CD4-positive, alpha-beta T cell treated with Interleukin-6 at 100 ng/mL for 8 hours (primary cell): ENCODE data around the gene BCKDK.

Experiments used
- DNase-seq: peaks from one replicate; pipeline ENCODE4 v3.0.0-alpha.2; 2020; ENCODE audit warnings: mixed read lengths, low spot score

Gene BCKDK

GRCh38 chr16:31080035-31080629, 28.1 kb upstream of the BCKDK start:
- no peak for DNase-seq

- no peak for DNase-seq
These were observed 27.3 kb upstream of the BCKDK start for GRCh38 chr16:31080756-31081419.

GRCh38 chr16:31081428-31082351, 26.5 kb upstream of the BCKDK start:
- no peak for DNase-seq

DNA sequence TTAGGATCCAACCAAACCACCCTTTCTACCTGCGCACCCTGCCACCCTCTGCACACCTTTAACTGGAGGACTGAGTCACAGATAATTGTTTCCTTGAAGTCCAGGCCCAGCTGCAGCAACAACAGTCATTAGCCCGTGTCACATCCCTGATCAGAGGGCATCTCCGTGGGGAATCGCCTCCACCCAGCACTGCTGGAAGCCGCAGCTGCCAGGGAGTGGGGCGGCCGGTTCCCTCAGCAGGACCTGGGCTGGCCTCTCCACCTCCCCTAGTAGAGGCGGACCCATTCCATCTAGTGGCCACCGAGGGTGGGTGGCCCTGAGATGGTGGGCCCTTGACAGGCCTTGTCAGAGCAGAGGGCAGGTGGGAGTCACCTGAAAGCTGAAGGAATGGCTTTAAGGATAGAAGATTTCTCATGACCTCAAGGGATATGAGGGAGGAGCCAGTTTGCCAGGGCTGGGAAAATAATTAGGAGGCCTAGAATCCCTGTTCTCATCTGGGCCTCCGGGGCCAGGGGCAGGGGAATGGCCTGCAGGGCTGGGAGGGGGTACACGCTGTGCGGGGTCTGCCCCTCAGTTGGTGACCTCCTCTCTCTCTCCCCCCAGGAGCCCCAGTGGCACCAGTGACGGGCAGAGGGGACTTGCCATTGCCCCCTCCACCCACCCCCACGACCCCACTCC, 25.7 kb upstream of the BCKDK start:
- no peak for DNase-seq

DNA sequence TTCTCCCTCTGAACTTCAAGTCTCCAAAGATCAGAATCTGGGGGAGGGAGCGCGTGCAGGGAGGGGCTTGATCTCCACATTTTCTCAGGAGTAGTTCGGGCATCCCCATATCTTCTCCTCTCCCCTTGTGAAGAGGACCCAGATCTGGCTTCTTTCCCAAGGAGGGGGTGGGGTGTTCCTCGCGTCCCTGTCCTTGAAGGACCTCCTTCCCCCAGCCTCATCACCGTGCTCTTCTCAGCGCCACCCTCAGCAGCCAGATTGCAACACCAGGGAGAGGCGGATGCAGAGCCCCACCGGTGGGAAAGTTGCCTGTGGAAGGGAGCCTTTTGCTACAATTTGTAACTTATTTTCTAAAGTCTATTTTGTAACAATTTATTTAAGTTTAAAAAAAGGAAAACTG, 25.1 kb upstream of the BCKDK start:
- no peak for DNase-seq

- DNase-seq, result no peak
These were observed 24.6 kb upstream of the BCKDK start for GRCh38 chr16:31083556-31083955.

GRCh38 chr16:31083981-31084380, 24.2 kb upstream of the BCKDK start:
- DNase-seq, result no peak

DNA sequence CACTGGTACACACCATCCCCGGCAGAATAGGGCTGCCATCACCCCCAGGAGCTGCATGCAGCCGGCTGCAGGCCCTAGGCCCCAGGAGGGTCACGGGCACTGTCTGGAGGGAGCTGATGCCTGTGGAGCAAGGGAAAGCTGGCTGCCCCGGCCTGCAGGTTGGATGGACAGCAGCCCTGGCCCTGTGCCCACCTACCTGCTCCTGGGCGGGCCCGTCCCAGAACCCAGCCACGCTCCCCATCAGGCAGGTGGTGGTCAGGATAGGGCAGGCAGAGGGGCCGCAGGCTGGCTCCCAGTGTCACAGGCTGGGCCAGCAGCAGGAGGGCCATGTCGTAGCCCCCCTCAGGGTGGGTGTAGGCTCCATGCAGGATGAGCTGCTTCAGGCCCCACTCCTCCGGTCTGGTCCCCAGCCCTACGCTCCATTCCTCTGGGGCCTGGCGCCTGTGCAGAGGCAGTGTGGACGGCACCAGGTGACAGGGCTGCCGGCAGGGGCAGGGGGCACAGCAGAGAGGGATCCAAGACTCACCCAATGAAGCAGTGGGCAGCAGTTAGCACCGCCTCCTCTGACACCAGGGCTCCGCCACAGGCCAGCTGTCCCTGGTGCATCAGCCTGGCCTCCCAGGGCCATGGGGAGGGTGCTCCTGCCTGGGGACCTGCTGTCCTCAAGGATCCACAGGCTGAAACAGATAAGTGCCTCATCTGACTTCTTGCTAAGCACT, 23.4 kb upstream of the BCKDK start:
- DNase-seq, result no peak

GRCh38 chr16:31085411-31085810, 22.8 kb upstream of the BCKDK start:
- DNase-seq, result no peak

GRCh38 chr16:31085873-31086628, 22.1 kb upstream of the BCKDK start:
- DNase-seq, result no peak

DNA sequence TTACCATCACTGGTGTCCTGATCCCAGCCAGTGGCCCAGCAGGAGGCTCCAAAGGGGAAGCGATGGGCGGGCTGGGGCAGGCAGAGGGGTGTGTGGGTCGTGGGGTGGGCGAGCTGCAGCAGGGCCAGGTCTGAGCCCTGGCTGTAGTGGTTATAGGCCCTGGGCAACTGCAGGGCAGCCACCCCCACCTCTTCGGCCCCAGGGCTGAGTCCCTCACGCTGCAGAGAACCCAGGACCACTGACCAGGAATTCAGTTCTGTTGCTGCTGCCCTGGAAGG, 21.6 kb upstream of the BCKDK start:
- DNase-seq, result no peak

- no peak for DNase-seq
These were observed 20.7 kb upstream of the BCKDK start for GRCh38 chr16:31087481-31087880.

- DNase-seq, result no peak
These were observed 20.2 kb upstream of the BCKDK start for GRCh38 chr16:31087971-31088370.

DNA sequence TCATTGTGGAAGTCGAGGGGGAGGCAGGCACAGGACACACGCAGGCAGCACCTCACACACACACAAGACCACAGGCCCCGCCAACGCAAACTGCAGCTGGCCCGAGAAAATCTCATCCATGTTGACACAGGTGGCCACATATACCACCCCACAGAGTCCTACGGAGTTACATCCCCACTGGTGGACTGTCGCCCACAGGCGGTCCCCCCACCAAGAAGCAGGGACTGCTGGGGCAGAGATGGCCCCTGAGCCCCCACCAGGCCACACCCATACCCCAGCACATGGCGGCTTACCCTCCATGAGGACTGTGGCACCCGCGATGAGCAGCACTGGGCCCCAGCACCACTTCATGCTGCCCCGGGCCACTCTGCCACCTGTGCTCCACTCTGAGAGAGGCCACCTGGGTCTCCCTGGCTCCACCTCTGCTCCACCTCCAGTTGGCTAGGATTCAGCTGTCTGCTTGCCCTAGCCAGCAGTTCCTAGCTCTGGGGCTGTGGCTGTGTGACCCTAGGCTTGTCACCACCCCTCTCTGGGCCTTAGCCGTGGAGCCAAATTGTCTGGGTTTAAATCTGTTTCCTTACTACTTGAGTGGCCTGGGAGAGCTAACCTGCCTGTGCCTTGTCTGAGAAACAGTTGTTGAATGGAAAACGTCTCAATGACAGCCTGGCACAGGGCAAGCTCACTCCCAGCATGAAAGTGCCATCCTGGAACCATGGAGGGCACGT, 19.6 kb upstream of the BCKDK start, which contains the start of gene PRSS53:
PRSS53 (minus strand) TSS at position 485 of the 725 bp plus-strand sequence; CDS start at position 351, 134 bp downstream.
- DNase-seq, result no peak

DNA sequence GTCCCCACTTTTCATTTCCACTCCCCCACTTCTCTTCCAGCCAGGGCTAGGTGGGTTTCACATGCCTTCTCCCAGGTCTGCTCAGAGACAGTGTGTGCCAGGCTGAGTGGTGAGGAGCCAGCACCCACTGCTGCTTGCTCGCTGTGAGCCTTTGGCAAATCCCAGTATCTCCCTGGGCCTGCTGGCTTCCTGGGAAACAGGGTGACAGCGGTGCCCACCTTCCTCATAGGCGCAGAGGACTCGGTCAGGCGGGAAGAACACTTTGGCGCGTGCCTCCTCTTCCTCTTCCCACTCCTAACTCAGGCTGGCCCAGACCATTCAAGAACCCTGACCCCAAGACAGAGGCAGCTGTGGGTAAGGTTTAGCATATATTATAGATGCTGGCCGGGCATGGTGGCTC, 19.0 kb upstream of the BCKDK start:
- DNase-seq, result no peak

GRCh38 chr16:31090540-31090939, 17.6 kb upstream of the BCKDK start:
- DNase-seq, result no peak

DNA sequence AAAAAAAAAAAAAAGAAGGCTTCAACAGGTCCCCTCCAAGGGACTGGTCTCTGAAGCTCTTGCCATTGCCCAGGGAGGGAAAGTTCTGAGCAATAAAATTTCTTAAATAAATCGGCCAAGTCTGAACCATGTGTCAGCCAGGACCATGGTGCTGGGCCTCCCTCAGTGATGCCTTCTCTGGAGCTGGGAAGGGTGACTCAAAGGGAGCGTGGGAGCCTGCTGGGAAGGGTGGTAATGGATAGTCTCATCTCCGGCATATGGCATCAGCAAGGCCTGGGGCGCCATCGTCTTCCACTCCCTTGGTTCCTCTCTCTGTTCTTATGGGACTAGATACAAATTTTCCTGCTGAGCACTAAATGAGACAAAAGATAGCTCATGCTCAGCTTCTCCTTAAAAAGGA, 15.9 kb upstream of the BCKDK start:
- no peak for DNase-seq

GRCh38 chr16:31093132-31093703, 15.0 kb upstream of the BCKDK start:
- no peak for DNase-seq

- no peak for DNase-seq
These were observed 14.1 kb upstream of the BCKDK start for GRCh38 chr16:31094088-31094423.

GRCh38 chr16:31094424-31095120, 13.6 kb upstream of the BCKDK start, which contains the start of gene VKORC1:
TSS of gene VKORC1 (minus strand) at chr16:31094797. CDS start at chr16:31094729, 68 bp downstream.
- peak; percentile 88 for DNase-seq
